ENCODE data around the gene CCDC102A.
"Not testable (repeated sequence)": the region's sequence is repeated elsewhere in the genome, so short reads cannot be mapped to it uniquely, and the experiment has no call there.

The CCDC102A gene

DNA sequence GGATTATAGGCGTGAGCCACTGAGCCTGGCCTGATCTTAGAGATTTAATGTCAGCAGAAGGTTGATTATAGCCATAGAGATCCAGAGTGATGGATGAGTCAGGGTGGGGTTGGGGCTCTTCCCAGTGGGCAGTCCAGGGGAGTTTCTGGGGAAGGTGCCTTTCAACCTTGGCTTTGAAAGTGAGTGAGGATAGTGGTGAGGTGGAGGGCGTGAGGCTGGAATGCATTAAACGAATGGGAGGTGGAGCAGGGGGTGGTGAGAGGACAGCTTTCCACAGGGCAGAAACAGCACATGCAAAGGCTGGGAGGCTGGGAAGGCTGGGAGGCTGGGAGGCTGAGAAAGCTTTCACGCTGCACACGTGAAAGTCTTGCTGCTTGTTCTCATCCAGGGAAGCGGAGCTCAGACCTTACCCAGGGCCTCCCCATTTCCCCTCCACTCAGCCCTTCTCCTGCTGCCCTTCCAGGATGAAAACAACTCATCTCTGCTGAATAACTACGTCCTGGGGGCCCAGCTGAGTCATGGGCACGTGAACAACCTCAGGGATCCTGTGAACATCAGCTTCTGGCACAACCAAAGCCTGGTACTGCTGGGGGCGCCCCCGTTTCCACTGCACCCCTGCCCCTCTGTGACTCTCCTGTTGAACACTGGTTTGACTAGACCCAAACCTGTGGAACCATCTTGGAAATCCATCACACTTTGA is 28.4 kb upstream of the CCDC102A start:
- no peak for DNase-seq

DNA sequence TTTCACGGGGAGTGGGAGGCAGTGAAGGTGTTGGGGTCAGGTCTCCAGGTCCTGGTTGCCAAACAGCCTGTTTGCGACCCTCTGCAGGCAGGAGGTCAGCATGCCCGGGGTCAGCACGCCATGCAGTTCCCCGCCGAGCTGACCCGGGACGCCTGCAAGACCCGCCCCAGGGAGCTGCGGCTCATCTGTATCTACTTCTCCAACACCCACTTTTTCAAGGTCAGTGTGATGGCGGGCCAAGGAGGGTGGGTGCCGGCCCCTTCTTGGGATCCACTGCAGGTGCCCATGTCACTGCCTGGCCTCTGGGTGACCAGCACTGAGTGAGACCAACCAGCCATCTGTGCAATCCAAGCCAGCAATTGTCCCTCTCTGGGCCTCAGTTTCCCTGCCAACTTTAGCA is 27.4 kb upstream of the CCDC102A start:
- no peak for DNase-seq

DNA sequence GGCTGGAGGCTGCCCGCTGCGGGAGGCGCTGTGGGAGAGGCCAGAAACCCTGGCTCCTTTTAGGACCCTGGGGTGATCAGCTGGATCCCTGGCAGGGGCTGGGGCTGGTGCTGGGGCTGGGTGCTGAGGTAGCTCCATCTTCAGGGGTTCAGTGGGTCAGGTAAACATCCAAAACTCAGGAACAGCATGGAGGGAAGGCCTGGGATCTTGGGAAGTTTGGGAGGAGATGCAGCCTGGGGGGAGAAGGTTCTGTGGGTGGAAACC is 27.0 kb upstream of the CCDC102A start:
- DNase-seq: no peak

DNA sequence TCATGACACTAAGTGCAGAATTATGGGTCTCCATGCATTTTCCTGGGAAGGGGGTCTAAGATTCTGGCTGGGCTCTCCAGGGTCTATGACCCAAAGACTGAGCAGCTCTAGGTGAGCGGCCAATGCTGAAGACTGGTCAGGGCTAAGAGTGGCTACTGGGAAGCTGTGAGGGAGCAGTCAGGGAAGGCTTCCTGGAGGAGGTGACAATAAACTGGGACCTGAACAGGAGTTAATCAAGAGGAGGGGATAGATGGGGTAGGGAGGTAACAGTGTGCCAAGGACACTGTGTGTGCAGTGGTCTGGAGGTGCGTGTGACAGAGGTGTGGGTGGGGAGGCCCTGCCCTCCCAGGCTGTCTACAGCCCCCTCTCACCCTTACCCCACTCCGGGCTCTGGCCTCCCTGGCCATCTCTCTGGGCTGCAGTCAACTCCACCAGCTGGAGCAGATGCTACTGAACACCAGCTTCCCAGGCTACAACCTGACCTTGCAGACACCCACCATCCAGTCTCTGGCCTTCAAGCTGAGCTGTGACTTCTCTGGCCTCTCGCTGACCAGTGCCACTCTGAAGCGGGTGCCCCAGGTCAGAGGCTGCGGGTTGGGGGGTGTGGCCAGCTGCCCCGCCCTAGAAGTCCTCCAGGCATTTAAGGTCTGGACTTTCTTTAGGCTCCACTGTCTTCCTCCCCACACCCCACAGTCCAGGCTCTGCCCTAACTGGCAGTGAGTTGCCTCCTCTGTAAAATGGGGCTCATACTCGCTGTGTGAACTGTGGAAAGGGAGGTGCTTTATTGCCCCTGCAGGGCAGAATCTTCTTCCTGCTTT is 26.5 kb upstream of the CCDC102A start:
- DNase-seq: no peak

DNA sequence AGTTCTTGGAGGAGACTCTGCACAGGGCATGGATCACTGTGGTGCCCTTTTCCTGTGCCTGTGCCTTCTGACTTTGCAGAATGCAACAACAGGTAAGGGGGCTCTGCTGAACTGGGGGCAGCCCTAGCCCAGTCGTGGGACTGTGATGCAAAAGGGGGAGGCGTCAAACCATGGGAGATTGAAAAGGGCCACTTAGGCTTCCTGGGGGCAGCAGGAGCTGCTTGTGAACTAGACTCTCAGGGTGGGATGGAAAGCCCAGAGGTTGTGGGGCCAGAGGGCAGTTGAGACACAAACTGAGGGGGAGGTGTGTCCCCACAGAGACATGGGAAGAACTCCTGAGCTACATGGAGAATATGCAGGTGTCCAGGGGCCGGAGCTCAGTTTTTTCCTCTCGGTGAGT is 25.7 kb upstream of the CCDC102A start:
- DNase-seq: no peak

DNA sequence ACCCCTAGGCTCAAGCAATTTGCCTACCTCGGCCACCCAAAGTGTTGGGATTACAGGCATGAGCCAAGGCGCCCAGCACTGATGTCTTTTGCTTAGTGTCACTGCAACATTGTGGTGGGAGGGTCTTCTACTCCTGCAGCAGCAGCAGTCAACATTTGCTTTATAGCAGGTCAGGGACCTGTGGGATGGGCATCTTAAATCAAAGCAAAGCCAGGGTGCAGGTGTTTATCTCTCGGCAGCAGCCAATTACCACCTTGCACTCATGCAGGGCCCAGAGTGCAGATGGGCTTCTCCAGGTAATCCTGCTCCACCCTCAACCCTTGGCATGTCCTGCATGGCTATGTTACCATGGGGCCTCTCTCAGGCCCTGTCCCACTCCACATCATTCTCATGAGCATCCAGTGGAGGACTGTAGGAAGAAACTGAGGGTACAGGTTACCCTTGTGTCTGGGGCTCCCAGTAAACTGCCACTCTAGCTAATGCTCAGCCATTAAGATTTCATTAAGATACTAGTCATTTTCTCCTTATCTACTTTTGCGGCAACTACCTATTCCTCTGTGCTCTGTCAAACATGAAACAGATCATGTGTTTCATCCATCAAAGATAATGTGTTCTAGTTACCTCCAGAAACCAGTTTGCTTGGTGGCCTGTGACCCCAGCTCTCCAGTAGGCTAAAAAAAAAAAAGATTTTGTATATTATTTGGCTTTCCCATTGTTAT is 22.9 kb upstream of the CCDC102A start:
- no peak for DNase-seq

DNA sequence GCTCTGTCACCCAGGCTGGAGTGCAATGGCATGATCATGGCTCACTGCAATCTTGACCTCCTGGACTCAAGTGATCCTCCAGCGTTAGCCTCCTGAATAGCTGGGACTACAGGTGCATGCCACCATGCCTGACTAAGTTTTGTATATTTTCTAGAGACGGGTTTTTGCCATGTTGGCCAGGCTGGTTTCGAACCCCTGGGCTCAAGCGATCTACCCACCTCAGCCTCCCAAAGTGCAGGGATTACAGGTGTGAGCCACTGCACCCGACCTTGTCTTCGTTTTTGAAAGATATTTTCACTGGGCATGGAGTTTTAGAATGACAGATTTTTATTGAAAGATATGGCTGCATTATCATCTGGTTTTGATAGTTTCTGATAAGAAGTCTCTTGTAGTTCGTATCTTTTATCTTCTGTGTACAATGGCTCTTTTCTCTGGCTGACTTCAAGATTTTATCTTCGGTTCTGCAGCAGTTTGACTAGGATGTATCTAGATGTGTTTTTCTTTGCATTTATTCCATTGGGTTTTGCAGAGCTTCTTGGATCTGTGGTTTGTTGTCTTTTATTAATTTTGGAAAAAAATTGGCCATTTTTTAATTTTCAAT is 20.7 kb upstream of the CCDC102A start:
- DNase-seq: no peak

DNA sequence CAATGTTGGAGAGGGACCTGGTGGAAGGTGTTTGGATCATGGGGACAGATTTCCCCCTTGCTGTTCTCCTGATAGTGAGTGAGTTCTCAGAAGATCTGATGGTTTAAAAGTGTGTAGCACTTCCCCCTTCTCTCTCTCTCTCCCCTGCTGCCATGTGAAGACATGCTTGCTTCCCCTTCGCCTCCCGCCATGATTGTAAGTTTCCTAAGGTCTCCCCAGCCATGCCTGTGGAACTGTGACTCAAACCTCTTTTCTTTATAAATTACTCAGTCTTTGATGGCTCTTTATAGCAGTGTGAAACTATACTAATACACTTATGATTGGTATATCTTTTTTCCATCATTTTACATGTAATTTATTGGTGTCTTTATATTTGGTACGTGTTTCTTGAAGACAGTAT is 19.5 kb upstream of the CCDC102A start:
- no peak for DNase-seq

DNA sequence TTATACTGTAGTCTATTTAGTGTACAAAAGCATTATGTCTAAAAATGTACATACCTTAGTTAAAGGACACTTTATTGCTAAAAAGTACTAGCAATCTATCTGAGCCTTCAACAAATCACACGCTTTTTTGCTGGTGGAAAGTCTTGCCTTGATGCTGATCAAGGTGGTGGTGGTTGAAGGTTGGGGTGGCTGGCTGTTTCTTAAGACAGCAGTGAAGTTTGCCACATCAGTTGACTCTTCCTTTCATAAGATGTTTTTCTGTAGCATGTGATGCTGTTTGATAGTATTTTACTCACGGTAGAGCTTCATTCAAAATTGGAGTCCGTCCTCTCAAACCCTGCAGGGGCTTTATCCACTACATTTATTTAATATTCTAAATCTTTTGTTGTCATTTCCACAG is 14.7 kb upstream of the CCDC102A start:
- DNase-seq: no peak

DNA sequence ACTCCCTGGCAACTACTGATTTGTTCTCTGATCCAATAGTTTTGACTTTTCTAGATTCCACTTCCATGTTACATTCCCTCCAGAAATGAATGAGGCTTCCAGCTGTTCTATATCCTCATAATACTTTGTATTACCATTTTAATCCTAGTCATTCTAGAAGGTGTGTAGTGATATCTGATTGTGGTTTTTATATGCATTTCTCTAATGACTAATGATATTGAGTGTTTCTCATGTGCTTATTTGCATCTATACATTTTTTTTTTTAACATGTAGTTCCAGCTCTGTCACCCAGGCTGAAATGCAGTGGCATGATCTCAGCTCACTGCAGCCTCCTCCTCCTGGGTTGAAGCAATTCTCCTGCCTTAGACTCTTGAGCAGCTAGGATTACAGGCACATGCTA is 13.4 kb upstream of the CCDC102A start:
- DNase-seq: no peak

DNA sequence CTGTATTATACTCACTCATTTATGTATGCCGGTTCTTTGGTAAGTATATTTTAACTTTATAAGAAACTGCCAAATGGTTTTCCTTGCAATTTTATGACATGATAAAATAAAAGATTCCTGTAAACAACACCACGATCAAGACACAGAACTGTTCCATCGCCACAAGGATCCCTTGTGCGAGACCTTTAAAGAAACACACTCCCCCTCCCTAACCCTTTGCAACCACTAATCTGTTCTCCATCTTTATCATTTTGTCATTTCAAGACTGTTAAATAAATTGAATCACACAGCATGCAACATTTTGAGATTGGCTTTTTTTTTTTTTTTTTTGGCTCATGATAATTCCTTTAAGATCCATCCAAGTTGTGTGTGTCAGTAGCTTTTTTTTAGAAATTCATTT is 12.0 kb upstream of the CCDC102A start:
- DNase-seq: no peak

DNA sequence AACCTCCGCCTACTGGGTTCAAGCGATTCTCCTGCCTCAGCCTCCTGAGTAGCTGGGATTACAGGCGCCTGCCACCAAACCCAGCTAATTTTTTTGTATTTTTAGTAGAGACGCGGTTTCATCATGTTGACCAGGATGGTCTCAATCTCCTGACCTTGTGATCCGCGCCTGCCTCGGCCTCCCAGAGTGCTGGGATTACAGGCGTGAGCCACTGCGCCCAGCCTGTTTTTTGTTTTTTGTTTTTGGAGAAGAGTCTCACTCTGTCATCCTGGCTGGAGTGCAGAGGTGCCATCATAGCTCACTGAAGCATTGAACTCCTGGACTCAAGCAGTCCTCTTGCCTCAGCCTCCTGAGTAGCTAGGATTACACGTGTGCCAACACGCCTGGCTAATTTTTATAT is 11.2 kb upstream of the CCDC102A start:
- not testable (repeated sequence) for DNase-seq

DNA sequence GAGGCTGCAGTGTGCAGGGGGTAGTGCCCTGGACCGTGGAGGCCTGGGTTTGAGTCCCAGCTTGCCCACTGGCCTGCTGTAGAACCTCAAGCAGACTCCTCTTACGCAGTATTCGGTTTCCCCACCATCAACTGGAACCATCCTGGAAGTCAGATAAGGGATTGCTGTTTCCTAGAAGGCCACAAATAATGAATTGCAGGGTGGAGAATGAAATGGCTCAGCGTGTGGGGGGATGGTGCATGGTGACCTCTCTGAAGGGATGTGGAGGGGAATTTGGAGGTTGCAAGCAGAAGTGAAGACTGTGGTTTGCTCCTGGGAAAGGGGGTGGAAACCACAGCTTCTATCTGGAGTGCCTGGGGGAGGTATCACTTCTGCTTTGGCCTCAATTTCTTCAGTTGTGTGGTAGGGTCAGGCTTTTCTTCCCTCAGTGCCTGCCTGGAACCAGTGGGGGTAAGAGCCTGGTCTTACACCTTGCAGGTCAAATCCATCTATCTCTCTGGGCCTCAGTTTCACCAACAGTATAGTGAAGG is 7.8 kb upstream of the CCDC102A start:
- no peak for DNase-seq

DNA sequence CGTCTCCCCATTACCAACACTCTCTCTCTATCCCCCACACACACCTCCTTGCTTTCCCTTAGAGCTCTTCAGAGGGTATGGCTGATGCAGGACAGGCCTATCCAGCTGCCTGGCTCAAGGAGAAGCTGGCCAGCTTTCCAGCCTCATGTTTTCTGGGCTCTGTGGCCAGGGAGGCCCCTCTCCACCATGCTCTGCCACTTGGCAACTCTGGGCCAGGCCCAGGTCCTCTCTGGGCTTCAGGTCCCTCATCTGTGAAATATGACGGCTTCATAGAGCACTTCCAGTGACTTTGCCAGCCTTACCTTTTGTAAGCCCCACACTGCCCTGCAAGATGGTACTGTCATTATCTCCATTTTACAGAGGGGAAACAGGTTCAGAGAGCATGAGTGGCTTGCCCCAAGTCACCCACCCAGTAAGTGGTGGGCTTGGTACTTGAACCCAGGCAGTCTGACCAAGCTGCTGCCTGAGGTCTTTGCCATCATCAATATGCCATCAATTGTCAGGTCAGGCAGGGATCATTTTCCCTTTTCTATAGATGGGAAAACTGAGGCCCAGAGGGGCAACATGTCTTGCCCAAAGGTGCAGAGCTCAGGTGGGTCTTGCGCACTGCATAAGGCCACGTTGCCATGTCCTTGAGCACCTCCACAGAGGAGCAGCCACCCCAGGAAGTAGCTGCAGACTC is 5.5 kb upstream of the CCDC102A start:
- DNase-seq: no peak

DNA sequence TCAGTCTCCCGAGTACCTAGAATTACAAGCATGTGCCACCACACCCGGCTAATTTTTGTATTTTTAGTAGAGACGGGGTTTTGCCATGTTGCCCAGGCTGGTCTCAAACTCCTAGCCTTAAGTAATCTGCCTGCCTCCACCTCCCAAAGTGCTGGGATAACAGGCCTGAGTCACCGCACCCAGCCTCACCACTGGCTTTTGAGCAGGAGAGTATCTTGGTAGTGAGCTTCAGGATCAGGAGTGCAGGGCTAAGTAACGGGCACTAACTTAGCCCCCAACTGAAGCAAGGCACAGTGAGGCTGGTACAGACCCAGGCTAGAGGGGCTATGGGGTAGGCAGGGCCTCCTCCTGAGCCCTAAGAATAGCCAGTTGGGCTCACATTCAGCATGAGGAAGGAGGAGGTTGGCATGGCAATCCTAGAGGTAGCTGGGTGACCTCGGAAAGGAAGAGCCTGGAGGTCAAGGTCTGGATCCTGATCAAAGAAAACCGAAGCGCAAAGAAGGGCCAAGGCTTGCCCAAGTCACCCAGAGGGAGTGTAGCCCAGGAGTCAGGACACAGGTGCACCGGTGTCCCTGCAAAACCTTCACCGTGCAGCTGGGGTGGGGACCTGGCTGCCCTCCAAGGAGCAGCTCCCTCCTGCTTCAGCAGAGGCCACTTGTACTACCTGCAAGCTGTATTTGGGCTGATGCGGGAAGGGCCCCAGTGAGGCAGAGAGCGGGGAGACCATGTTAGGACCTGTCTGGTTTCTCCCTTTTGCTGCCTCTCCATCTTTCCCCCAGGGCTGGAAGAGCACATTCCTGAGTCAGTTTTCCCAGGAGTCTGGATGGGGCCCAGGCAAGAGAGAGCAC is 4.8 kb upstream of the CCDC102A start:
- no peak for DNase-seq

DNA sequence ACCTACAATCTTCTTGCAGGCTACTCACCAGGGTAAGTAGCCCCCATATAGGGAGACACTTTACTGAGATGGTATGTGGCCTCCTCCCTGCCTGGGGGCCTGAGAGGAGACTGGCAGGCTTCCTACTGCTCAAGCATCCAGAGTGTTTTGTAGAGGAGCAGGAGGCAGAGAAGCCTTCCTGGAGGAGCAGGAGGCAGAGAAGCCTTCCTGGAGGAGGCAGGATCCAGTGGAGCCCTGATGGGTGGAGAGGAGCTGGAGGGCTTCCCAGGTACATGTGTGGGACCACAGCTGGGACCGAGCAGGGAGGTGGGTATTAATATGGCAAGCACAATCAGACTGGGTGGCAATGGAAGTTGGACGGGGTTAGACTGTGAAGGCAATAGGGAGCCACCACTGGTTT is 4.0 kb upstream of the CCDC102A start:
- DNase-seq: no peak

DNA sequence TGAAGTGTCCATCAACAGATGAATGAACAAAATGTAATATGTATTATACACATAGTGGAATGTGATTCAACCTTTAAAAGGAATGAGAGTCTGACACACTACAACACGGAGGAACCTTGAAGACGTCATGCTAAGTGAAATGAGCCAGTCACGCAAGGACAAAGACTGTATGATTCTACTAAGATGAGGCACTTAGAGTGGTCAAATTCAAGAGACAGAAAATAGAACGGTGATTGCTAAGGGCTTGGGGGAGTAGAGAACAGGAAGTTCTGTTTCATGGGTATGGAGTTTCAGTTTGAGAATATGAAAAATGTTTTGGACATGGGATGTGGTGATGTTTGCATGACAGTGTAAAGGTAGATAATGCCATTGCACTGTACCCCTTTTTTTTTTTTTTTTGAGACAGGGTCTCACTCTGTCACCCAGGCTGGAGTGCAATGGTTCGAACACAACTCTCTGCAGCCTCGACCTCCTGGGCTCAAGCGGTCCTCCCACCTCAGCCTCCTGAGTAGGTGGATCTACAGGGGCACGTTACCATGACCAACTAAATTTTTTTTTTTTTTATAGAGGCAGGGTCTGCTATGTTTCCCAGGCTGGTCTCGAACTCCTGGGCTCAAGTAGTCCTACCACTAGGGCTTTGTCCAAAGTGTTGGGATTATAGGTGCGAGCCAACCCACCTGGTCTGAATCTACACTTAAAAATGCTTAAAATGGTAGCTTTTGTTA is 2.9 kb upstream of the CCDC102A start:
- no peak for DNase-seq

DNA sequence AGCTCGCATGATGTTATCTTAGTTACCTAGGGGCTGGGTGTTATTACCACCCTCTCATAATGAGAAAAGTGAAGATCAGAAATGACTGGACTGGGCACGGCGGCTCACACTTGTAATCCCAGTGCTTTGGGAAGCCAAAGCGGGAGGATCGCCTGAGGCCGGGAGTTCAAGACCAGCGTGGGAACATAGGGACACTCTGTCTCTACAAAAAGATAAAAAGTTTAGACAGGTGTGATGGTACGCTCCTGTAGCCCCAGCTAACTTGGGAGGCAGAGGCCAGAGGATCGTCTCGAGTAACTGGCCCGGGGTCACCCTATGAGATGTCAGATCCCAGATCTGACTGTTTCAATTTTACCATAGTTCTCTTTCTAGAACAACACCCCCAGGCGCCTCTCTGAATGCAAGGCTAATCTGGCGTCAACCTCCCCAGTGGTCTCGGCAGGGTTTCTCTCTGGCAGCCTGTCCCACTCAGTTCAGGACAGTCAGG is 1.9 kb upstream of the CCDC102A start:
- DNase-seq: no peak

DNA sequence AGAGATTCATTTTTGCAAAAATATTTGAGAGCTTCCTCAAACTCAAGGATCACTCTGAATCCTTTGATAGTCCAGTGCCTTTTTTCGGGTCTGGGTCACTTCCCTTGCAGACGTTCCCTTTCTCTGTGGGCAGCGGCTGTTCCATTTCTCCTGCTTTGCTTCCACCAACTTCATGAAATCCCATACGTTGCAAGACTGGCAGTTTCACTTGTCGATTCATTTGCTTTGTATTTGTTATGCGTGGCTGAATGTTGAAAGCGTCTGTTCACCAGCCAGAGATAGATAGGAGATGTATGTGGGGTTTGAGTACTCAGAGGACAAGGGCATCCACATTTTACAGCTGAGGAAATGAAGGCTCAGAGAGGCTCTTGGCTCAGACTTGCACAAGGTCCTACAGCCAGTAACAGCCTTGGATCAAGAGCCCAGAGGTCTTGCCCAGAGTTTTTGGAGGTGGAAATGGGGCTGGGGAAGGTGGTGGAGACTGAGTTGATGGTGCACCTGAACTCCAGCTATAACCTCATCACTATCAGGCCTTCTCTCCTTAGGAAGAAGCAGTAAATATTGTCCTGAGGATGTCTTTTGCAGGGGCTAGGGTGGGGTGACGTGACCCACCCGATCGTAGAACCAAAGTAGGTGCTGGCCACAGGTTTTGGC is 1.3 kb upstream of the CCDC102A start:
- DNase-seq: no peak

DNA sequence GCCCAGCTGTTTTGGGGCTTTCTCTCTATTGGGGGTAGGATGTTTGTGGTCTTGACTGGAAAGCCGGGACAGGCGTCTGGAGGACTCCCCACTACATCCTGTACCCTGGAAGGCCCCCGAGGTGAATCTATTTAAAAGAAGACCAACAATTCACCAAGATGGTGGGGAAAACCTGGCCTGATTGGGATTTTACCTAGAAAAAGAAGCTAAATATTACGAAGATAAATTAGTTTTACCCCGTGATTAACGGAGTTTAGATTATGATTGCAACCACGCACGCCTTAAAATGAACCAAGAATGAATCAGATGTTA is 779 bp upstream of the CCDC102A start:
- DNase-seq: no peak

All from amniotic stem cell (primary cell).